NCI-H2107 treated with DMSO at 0.1 percent for 48 hours (cell line): ENCODE measurements around the gene ASB6.

Source experiments
- DNase-seq: peaks from one replicate; lab custom pipeline; 2025; ENCODE audit not compliant: unreplicated experiment; lab: John Stamatoyannopoulos, UW

ASB6 gene

DNA sequence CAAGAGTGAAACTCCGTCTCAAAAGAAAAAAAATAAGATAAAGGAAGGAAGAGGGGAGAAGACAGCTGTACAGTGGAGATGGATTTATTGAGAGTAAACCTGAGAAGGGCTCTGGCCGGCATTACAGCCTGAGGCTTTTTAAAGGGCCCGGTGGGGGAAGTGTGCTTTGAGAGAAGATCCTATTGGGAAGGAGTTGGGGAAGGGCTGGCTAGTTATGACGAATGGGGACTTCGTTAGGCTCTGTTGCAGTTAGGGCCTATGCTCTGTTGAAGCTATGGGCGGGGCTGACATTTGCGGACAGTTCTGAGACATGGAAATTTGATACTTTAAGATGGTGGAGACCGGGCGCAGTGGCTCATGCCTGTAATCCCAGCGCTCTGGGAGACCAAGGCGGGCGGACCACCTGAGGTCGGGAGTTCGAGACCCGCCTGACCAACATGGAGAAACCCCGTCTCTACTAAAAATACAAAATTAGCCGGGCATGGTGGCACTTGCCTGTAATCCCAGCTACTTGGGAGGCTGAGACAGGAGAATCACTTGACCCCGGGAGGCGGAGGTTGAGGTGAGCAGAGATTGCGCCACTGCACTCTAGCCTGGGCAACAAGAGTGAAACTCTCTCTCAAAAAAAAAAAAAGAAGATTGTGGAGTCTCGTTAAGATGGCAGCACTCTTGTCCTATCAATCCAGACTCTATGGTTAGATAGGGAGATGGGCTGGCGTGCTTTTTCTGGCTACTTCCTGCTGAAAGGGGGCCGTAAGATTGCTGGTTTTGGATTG is 54.3 kb downstream of the ASB6 start:
- DNase-seq: no peak

DNA sequence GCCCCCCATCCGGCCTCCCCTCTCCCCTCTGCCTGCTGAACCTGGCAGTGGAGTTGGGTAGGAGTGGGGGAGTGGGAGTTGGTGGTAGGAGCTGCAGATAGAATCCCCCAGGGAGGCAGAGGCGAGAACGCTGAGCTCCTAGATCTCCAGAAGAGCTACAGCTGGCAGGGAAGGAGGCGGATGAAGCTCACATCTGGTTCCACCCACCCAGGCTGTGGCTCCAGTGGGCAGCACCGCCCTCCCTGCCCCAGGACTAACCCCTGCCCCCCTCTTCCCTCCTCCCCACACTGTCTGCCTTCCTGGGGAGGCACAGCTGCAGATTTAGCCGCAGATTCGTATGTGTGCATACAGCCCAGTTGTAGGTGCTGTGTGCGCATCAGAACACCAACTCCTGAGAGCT is 55.3 kb downstream of the ASB6 start:
- DNase-seq: no peak

DNA sequence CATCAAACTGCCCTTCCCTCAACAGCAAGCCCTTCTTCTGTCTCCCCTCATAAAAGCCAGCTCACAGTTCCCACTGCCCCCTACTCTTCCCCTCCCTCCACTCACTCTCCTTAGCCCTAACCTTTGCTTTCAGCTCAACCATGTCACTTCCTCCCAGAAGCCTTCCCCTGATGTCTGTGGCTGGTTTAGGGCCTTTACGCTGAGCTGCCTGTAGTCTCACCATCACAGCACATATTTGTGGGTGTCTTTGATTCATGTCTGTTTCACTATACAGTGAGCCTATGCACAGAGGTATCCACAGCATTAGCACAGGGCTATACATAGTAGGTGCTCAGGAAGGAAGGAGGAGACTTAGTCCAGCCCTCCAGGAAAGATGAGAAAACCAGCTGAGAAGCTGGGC is 55.7 kb downstream of the ASB6 start:
- no peak for DNase-seq

DNA sequence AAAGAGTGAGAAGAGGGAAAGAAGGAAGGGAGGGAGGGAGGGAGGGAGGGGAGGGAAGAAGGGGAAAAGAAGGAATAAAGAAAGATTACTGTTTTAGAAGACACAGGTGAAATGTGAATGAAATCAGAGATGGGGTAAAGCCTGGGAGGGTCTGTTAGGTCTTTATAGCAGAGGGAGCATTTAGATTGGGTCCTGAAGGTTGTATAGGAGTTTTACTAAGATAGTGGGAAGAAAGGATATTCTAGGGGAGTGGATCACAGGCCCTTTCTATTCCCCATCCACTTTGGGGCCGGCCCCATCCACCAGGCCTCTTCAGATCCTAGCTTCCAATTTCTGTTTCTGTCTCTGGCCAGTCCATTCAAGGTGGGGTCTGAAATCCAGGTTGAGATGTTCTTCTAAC is 56.6 kb downstream of the ASB6 start:
- DNase-seq: no peak
